IPS-18c (cell line): ENCODE data around the gene PLXND1.
"Not testable (repeated sequence)": the region's sequence is repeated elsewhere in the genome, so short reads cannot be mapped to it uniquely, and the experiment has no call there.

Source experiments
- H3K4me3 ChIP-seq: 2 replicates; pipeline ENCODE4 v1.7.0; 2013; ENCODE audit warnings: low read depth, mild to moderate bottlenecking, low read length, moderate library complexity; ENCODE audit not compliant: insufficient read depth
- H3K9me3 ChIP-seq: one replicate; pipeline ENCODE4 v1.6.1; 2013; ENCODE audit warnings: mild to moderate bottlenecking, low read length, moderate library complexity; ENCODE audit not compliant: control insufficient read depth, insufficient read depth

Gene PLXND1

GRCh38 chr3:129618186-129618820 is 11.8 kb upstream of the PLXND1 start:
- Histone ChIP-seq H3K9me3 (no peaks in the 10 kb centered on the region), H3K4me3 (no peak overlapping the region)

GRCh38 chr3:129617381-129618185 is 11.1 kb upstream of the PLXND1 start:
- no peak overlapping the region for H3K4me3 ChIP-seq
- no peaks in the 10 kb centered on the region for H3K9me3 ChIP-seq

- Histone ChIP-seq H3K4me3 (no peak overlapping the region), H3K9me3 (no peaks in the 10 kb centered on the region)
Observed at GRCh38 chr3:129616713-129617112, 10.2 kb upstream of the PLXND1 start.

GRCh38 chr3:129616291-129616690 is 9.8 kb upstream of the PLXND1 start:
- H3K9me3 ChIP-seq, result no peaks in the 10 kb centered on the region
- no peak overlapping the region for H3K4me3 ChIP-seq

GRCh38 chr3:129615751-129616281 is 9.3 kb upstream of the PLXND1 start:
- H3K9me3 ChIP-seq, result no peaks in the 10 kb centered on the region
- H3K4me3 ChIP-seq, result no peak overlapping the region

- Histone ChIP-seq H3K4me3 (no peak overlapping the region), H3K9me3 (no peaks in the 10 kb centered on the region)
Observed at GRCh38 chr3:129614927-129615363, 8.5 kb upstream of the PLXND1 start.

- H3K9me3 ChIP-seq, result no peaks in the 10 kb centered on the region
Observed at GRCh38 chr3:129614435-129614834, 8.0 kb upstream of the PLXND1 start.

GRCh38 chr3:129613367-129613740 is 6.9 kb upstream of the PLXND1 start:
- Histone ChIP-seq H3K9me3 (no peaks in the 10 kb centered on the region), H3K4me3 (no peak overlapping the region)

More at GRCh38 chr3:129614435-129614834, 8.0 kb upstream of the PLXND1 start:
- no peak overlapping the region for H3K4me3 ChIP-seq

GRCh38 chr3:129612534-129613366 is 6.3 kb upstream of the PLXND1 start:
- H3K4me3 ChIP-seq, result no peak overlapping the region
- H3K9me3 ChIP-seq, result no peaks in the 10 kb centered on the region

- H3K9me3 ChIP-seq, result no peaks in the 10 kb centered on the region
- no peak overlapping the region for H3K4me3 ChIP-seq
Observed at GRCh38 chr3:129611812-129612533, 5.5 kb upstream of the PLXND1 start.

GRCh38 chr3:129611446-129611800 is 4.9 kb upstream of the PLXND1 start:
- Histone ChIP-seq H3K9me3 (no peaks in the 10 kb centered on the region), H3K4me3 (no peak overlapping the region)

GRCh38 chr3:129610794-129611445 is 4.4 kb upstream of the PLXND1 start:
- not testable (repeated sequence) for H3K9me3 ChIP-seq, H3K4me3 ChIP-seq

GRCh38 chr3:129610276-129610675 is 3.8 kb upstream of the PLXND1 start:
- Histone ChIP-seq H3K4me3 (no peak overlapping the region), H3K9me3 (no peaks in the 10 kb centered on the region)

GRCh38 chr3:129609591-129610182 is 3.2 kb upstream of the PLXND1 start:
- no peaks in the 10 kb centered on the region for H3K9me3 ChIP-seq

GRCh38 chr3:129608936-129609590 is 2.6 kb upstream of the PLXND1 start:
- H3K4me3 ChIP-seq, result no peak overlapping the region
- peaks cover 2% of the 10 kb centered on the region for H3K9me3 ChIP-seq

More at GRCh38 chr3:129609591-129610182, 3.2 kb upstream of the PLXND1 start:
- no peak overlapping the region for H3K4me3 ChIP-seq
